IPS-15b (cell line): ENCODE results near the gene NFIX.

Source experiments
- H3K27me3 ChIP-seq: one replicate; pipeline ENCODE4 v1.6.1; 2013; ENCODE audit warnings: low read length; ENCODE audit not compliant: control insufficient read depth, insufficient read depth
- H3K36me3 ChIP-seq: one replicate; pipeline ENCODE4 v1.6.1; 2013; ENCODE audit warnings: low read length; ENCODE audit not compliant: control insufficient read depth, insufficient read depth
- H3K4me1 ChIP-seq: one replicate; pipeline ENCODE4 v1.6.1; 2013; ENCODE audit warnings: mild to moderate bottlenecking, low read length; ENCODE audit not compliant: control insufficient read depth, insufficient read depth
- H3K4me3 ChIP-seq: one replicate; pipeline ENCODE4 v1.5.1; 2013; ENCODE audit warnings: low read depth, low read length
- H3K9ac ChIP-seq: one replicate; pipeline ENCODE4 v1.6.1; 2013; ENCODE audit warnings: low read depth, mild to moderate bottlenecking, low read length
- H3K9me3 ChIP-seq: one replicate; pipeline ENCODE4 v1.6.1; 2013; ENCODE audit warnings: mild to moderate bottlenecking, low read length; ENCODE audit not compliant: control insufficient read depth, insufficient read depth

NFIX gene

GRCh38 chr19:13127811-13128575 lies 132.7 kb downstream of the NFIX start:
- H3K27me3 ChIP-seq, result no peaks in the 10 kb centered on the region
- peaks cover 10% of the 10 kb centered on the region for H3K36me3 ChIP-seq
- H3K9me3 ChIP-seq, result no peaks in the 10 kb centered on the region
- no peak overlapping the region for H3K4me3 ChIP-seq
- no peak overlapping the region for H3K9ac ChIP-seq
- no peaks in the 10 kb centered on the region for H3K4me1 ChIP-seq

GRCh38 chr19:13128583-13128982 lies 133.3 kb downstream of the NFIX start:
- Histone ChIP-seq H3K4me1 (no peaks in the 10 kb centered on the region), H3K9ac (no peak overlapping the region), H3K9me3 (no peaks in the 10 kb centered on the region), H3K36me3 (peaks cover 10% of the 10 kb centered on the region), H3K4me3 (no peak overlapping the region), H3K27me3 (no peaks in the 10 kb centered on the region)

GRCh38 chr19:13129384-13129783 lies 134.1 kb downstream of the NFIX start:
- peaks cover 11% of the 10 kb centered on the region for H3K36me3 ChIP-seq
- H3K9me3 ChIP-seq, result no peaks in the 10 kb centered on the region
- H3K9ac ChIP-seq, result no peak overlapping the region
- H3K27me3 ChIP-seq, result no peaks in the 10 kb centered on the region
- H3K4me3 ChIP-seq, result no peak overlapping the region
- H3K4me1 ChIP-seq, result no peaks in the 10 kb centered on the region

- Histone ChIP-seq H3K36me3 (peaks cover 26% of the 10 kb centered on the region), H3K4me3 (no peak overlapping the region), H3K27me3 (no peaks in the 10 kb centered on the region), H3K4me1 (no peaks in the 10 kb centered on the region), H3K9ac (no peak overlapping the region), H3K9me3 (no peaks in the 10 kb centered on the region)
Measured at GRCh38 chr19:13130886-13131490, 135.7 kb downstream of the NFIX start.

- Histone ChIP-seq H3K9me3 (no peaks in the 10 kb centered on the region), H3K27me3 (no peaks in the 10 kb centered on the region), H3K36me3 (peaks cover 38% of the 10 kb centered on the region), H3K9ac (peak overlapping the region; percentile 32), H3K4me3 (no peak overlapping the region), H3K4me1 (no peaks in the 10 kb centered on the region)
Measured at GRCh38 chr19:13132471-13133180, 137.4 kb downstream of the NFIX start.

- Histone ChIP-seq H3K9me3 (no peaks in the 10 kb centered on the region), H3K27me3 (no peaks in the 10 kb centered on the region), H3K36me3 (peaks cover 45% of the 10 kb centered on the region), H3K4me3 (no peak overlapping the region), H3K4me1 (no peaks in the 10 kb centered on the region), H3K9ac (no peak overlapping the region)
Measured at GRCh38 chr19:13133241-13133870, 138.1 kb downstream of the NFIX start.

- no peaks in the 10 kb centered on the region for H3K27me3 ChIP-seq
- H3K9me3 ChIP-seq, result no peaks in the 10 kb centered on the region
- H3K4me1 ChIP-seq, result no peaks in the 10 kb centered on the region
- peaks cover 46% of the 10 kb centered on the region for H3K36me3 ChIP-seq
- H3K9ac ChIP-seq, result no peak overlapping the region
- H3K4me3 ChIP-seq, result no peak overlapping the region
Measured at GRCh38 chr19:13134626-13135025, 139.4 kb downstream of the NFIX start.

GRCh38 chr19:13135068-13136062 lies 140.1 kb downstream of the NFIX start:
- no peaks in the 10 kb centered on the region for H3K9me3 ChIP-seq
- peaks cover 46% of the 10 kb centered on the region for H3K36me3 ChIP-seq
- H3K27me3 ChIP-seq, result no peaks in the 10 kb centered on the region
- H3K4me3 ChIP-seq, result no peak overlapping the region
- H3K4me1 ChIP-seq, result no peaks in the 10 kb centered on the region
- H3K9ac ChIP-seq, result no peak overlapping the region

GRCh38 chr19:13137290-13137794 lies 142.1 kb downstream of the NFIX start:
- H3K36me3 ChIP-seq, result peaks cover 46% of the 10 kb centered on the region

GRCh38 chr19:13138171-13138915 lies 143.1 kb downstream of the NFIX start:
- H3K4me1 ChIP-seq, result no peaks in the 10 kb centered on the region
- peaks cover 46% of the 10 kb centered on the region for H3K36me3 ChIP-seq
- no peaks in the 10 kb centered on the region for H3K27me3 ChIP-seq
- H3K9ac ChIP-seq, result no peak overlapping the region
- no peak overlapping the region for H3K4me3 ChIP-seq
- H3K9me3 ChIP-seq, result no peaks in the 10 kb centered on the region

More at GRCh38 chr19:13137290-13137794, 142.1 kb downstream of the NFIX start:
- no peak overlapping the region for H3K4me3 ChIP-seq
- H3K9ac ChIP-seq, result no peak overlapping the region
- H3K9me3 ChIP-seq, result no peaks in the 10 kb centered on the region
- no peaks in the 10 kb centered on the region for H3K27me3 ChIP-seq
- no peaks in the 10 kb centered on the region for H3K4me1 ChIP-seq
